ENCODE data around the gene LMBRD2. TPM values are rescaled to one million over a fixed set of nuclear protein-coding genes. Genes with fewer than 3 reads are reported as not detected.

LMBRD2 gene
- 13.7 and 14.4 TPM in 2 replicates for total RNA-seq

GRCh38 chr5:36151434-36152323, at the start of gene LMBRD2, which contains the start of gene SKP2:
TSS of gene LMBRD2 (minus strand) at chr5:36151887. CDS start at chr5:36143349, 8,538 bp downstream.
TSS of gene SKP2 (plus strand) at chr5:36152111. CDS start at chr5:36152263, 152 bp downstream.

GRCh38 chr5:36066540-36067210, 85.0 kb downstream of the LMBRD2 start, which contains the start of gene UGT3A2:
TSS of gene UGT3A2 (minus strand) at chr5:36066882. CDS start at chr5:36066789, 93 bp downstream.

Small RNA genes within 50 kb of the gene (small RNA-seq; reads per million reads assigned to genes)
- gene AC016612.1 (not detected), gene MIR580 (4.2 reads per million, percentile 73 among the genes with 10 or more reads in this experiment), gene RNU6-1305P (not detected)

Other genes starting within 250 kb of the LMBRD2 start
- 1.1 TPM in 1 of 2 replicates, not detected in the other for gene CAPSL, start 213.3 kb downstream of the LMBRD2 start, total RNA-seq
- not detected in 2 replicates for gene UGT3A1, start 160.5 kb downstream of the LMBRD2 start, total RNA-seq
- 5.2 and 8.1 TPM in 2 replicates for gene UGT3A2, start 85.0 kb downstream of the LMBRD2 start, total RNA-seq
- gene SKP2, start 224 bp upstream of the LMBRD2 start, total RNA-seq: 105 and 108 TPM in 2 replicates
- 35.2 and 36.4 TPM in 2 replicates for gene NADK2, start 90.0 kb upstream of the LMBRD2 start, total RNA-seq
- 2.3 and 2.7 TPM in 2 replicates for gene RANBP3L, start 150.0 kb upstream of the LMBRD2 start, total RNA-seq

Measured in hair follicle dermal papilla cell (primary cell).